HG03571 (cell line): ENCODE results near the gene HAUS6.
"Not testable (repeated sequence)": the region's sequence is repeated elsewhere in the genome, so short reads cannot be mapped to it uniquely, and the experiment has no call there.

Source experiments
- ATAC-seq: cut with Tn5 transposase; IDR thresholded peaks from one replicate; pipeline ENCODE4 v1.9.1; 2021; ENCODE audit not compliant: unreplicated experiment

Gene HAUS6

GRCh38 chr9:19102631-19103345 is at the start of gene HAUS6:
HAUS6 (minus strand) TSS chr9:19102904; CDS start chr9:19102651, 253 bp downstream.
- ATAC-seq: peak; percentile 97

- ATAC-seq: not testable (repeated sequence)
Measured at GRCh38 chr9:19152160-19152498, 49.4 kb upstream of the HAUS6 start.

- ATAC-seq: no peak
Measured at GRCh38 chr9:19151425-19152159, 48.9 kb upstream of the HAUS6 start.

GRCh38 chr9:19149230-19149629 is 46.5 kb upstream of the HAUS6 start:
- ATAC-seq: no peak

- ATAC-seq: no peak
Measured at GRCh38 chr9:19148187-19148586, 45.5 kb upstream of the HAUS6 start.

GRCh38 chr9:19146441-19147024 is 43.8 kb upstream of the HAUS6 start:
- no peak for ATAC-seq

- no peak for ATAC-seq
Measured at GRCh38 chr9:19145881-19146280, 43.2 kb upstream of the HAUS6 start.

GRCh38 chr9:19140259-19140658 is 37.6 kb upstream of the HAUS6 start:
- no peak for ATAC-seq

GRCh38 chr9:19138084-19138483 is 35.4 kb upstream of the HAUS6 start:
- no peak for ATAC-seq

- no peak for ATAC-seq
Measured at GRCh38 chr9:19137282-19137681, 34.6 kb upstream of the HAUS6 start.

- no peak for ATAC-seq
Measured at GRCh38 chr9:19136129-19136528, 33.4 kb upstream of the HAUS6 start.

GRCh38 chr9:19133549-19134345 is 31.0 kb upstream of the HAUS6 start:
- no peak for ATAC-seq

- ATAC-seq: no peak
Measured at GRCh38 chr9:19130436-19130835, 27.7 kb upstream of the HAUS6 start.

- ATAC-seq: no peak
Measured at GRCh38 chr9:19127871-19128500, 25.3 kb upstream of the HAUS6 start.

- ATAC-seq: no peak
Measured at GRCh38 chr9:19124430-19124793, 21.7 kb upstream of the HAUS6 start.

- no peak for ATAC-seq
Measured at GRCh38 chr9:19122490-19123042, 19.9 kb upstream of the HAUS6 start.

- no peak for ATAC-seq
Measured at GRCh38 chr9:19120877-19121276, 18.2 kb upstream of the HAUS6 start.

- no peak for ATAC-seq
Measured at GRCh38 chr9:19119801-19120440, 17.2 kb upstream of the HAUS6 start.

GRCh38 chr9:19119246-19119645 is 16.5 kb upstream of the HAUS6 start:
- ATAC-seq: no peak

GRCh38 chr9:19117039-19117716 is 14.5 kb upstream of the HAUS6 start:
- no peak for ATAC-seq
